GM12873 (cell line): ENCODE measurements around the gene GPR132.

Experiments used
- CTCF ChIP-seq: IDR thresholded peaks from 2 replicates; pipeline ENCODE4 v1.5.1; 2012; ENCODE audit warnings: low read depth, mild to moderate bottlenecking, moderate library complexity, low read length, control low read depth; ENCODE audit not compliant: insufficient read depth; ENCODE audit errors: missing control alignments

The GPR132 gene

GRCh38 chr14:105012171-105012985 lies 52.9 kb downstream of the GPR132 start:
- TF ChIP-seq CTCF, result peak; percentile 21

- no peak for TF ChIP-seq CTCF
Measured at GRCh38 chr14:105011312-105011990, 53.8 kb downstream of the GPR132 start.

- TF ChIP-seq CTCF, result no peak
Measured at GRCh38 chr14:105010891-105011291, 54.3 kb downstream of the GPR132 start.

- no peak for TF ChIP-seq CTCF
Measured at GRCh38 chr14:105010106-105010505, 55.1 kb downstream of the GPR132 start.

GRCh38 chr14:105007593-105008264 lies 57.5 kb downstream of the GPR132 start:
- no peak for TF ChIP-seq CTCF

- TF ChIP-seq CTCF, result no peak
Measured at GRCh38 chr14:105006831-105007592, 58.2 kb downstream of the GPR132 start.
